Gastroesophageal sphincter (tissue), 4 donors: Measurements from ENCODE around the gene ESR2. TPM values are rescaled to one million over a fixed set of nuclear protein-coding genes. Genes with fewer than 3 reads are reported as not detected.
"Not testable (repeated sequence)": the region's sequence is repeated elsewhere in the genome, so short reads cannot be mapped to it uniquely, and the experiment has no call there.

ENCODE experiments used
- ATAC-seq: fragments of 150-250 bp; one replicate; pipeline ENCODE4 v1.9.1; 2016; ENCODE audit warnings: mild to moderate bottlenecking, moderate library complexity
- H3K27ac ChIP-seq, 4 donors: fragments of 200-600 bp; sonication (generic) in 3 of 4; 1 replicate in 3 of 4; 2 replicates in 1 of 4; pipeline ENCODE4 v1.5.1; 2016 to 2019
- H3K27me3 ChIP-seq: fragments of 200-600 bp; sonication (generic); one replicate; pipeline ENCODE4 v1.5.1; 2019
- H3K36me3 ChIP-seq, 2 donors: fragments of 200-600 bp; sonication (generic); one replicate each; pipeline ENCODE4 v1.5.1; 2019; ENCODE audit warnings: control low read depth in 1 of 2
- H3K4me1 ChIP-seq, 3 donors: fragments of 200-600 bp; sonication (generic); 1 replicate in 2 of 3; 2 replicates in 1 of 3; pipeline ENCODE4 v1.5.1; 2016 to 2019; ENCODE audit warnings: control low read depth in 2 of 3
- H3K4me3 ChIP-seq, 2 donors: fragments of 200-600 bp; sonication (generic); one replicate each; pipeline ENCODE4 v1.5.1; 2019; ENCODE audit warnings: mild to moderate bottlenecking in 1 of 2, moderate library complexity in 1 of 2
- H3K9me3 ChIP-seq, 3 donors: fragments of 200-600 bp; sonication (generic); one replicate each; pipeline ENCODE4 v1.5.1; 2017 to 2019; ENCODE audit warnings: control low read depth in 2 of 3
- EP300 ChIP-seq: sonication (generic); formaldehyde crosslinking; IDR thresholded peaks from one replicate; pipeline ENCODE4 v1.6.1; 2017; ENCODE audit warnings: antibody characterized with exemption, mild to moderate bottlenecking
- POLR2A ChIP-seq, 2 donors: fragments of 450-650 bp; IDR thresholded peaks; one replicate each; pipeline ENCODE4 v1.6.1; 2017; ENCODE audit warnings: antibody characterized with exemption in 2 of 2, mild to moderate bottlenecking in 2 of 2, moderate library complexity in 1 of 2
- POLR2AphosphoS5 ChIP-seq: sonication (generic); formaldehyde crosslinking; IDR thresholded peaks from one replicate; pipeline ENCODE4 v1.6.1; 2017; ENCODE audit warnings: antibody characterized with exemption
- WGBS, 2 donors: methylation state at CpG; one replicate each; pipeline ENCODE4 v1.1.5; 2018; ENCODE audit warnings: low coverage in 1 of 2; 5-methylcytosine and 5-hydroxymethylcytosine counted together
- small RNA-seq, 4 donors: library from RNA; depleted of rRNA; stranded (forward); fragments of <200 nt; gene quantifications; one replicate each; pipeline ENCODE3, GENCODE V24; 2016
- total RNA-seq, 4 donors: library from RNA; depleted of rRNA; stranded (reverse); fragments of >200 nt; gene quantifications; one replicate each; pipeline ENCODE4 v1.1.0, GENCODE V29; 2016
- TF ChIP-seq, protein P1 (sequence below), 4 experiments: fragments of 200-600 bp in 2 of 4; fragments of 450-650 bp in 2 of 4; sonication (generic) in 1 of 4; IDR thresholded peaks; one replicate each; pipeline ENCODE4 v1.5.1; 2017 to 2019; ENCODE audit warnings: antibody characterized with exemption in 4 of 4, mild to moderate bottlenecking in 2 of 4, moderate library complexity in 2 of 4

The ESR2 gene
- total RNA-seq, 4 donors from 2014 or later: 0.23 to 2.5 (median 0.40) TPM; not detected in 1

DNA sequence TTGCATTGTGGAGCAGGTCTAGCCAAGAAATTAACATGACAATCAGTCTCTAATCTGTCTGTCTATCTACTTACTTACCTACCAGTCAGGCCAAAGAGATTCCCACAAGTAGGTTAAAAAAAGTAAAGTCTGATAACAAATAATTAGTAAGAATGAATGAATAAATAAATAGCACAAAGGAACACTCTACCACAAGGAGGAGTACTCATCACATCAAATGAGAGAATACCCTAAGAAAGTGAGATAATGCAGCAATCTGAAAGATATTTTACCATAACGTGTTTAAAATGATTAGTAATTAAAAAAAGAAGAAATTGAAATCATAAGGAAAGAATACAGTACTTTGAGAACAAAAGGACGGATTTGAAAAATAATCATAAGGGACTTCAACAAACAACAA lies 254.1 kb downstream of the ESR2 start:
- TF ChIP-seq, protein P1, sequence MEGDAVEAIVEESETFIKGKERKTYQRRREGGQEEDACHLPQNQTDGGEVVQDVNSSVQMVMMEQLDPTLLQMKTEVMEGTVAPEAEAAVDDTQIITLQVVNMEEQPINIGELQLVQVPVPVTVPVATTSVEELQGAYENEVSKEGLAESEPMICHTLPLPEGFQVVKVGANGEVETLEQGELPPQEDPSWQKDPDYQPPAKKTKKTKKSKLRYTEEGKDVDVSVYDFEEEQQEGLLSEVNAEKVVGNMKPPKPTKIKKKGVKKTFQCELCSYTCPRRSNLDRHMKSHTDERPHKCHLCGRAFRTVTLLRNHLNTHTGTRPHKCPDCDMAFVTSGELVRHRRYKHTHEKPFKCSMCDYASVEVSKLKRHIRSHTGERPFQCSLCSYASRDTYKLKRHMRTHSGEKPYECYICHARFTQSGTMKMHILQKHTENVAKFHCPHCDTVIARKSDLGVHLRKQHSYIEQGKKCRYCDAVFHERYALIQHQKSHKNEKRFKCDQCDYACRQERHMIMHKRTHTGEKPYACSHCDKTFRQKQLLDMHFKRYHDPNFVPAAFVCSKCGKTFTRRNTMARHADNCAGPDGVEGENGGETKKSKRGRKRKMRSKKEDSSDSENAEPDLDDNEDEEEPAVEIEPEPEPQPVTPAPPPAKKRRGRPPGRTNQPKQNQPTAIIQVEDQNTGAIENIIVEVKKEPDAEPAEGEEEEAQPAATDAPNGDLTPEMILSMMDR (IDR thresholded peaks at IDR 0.05): peak in 3 of 4 experiments; percentile 24 to 39 (median 26)
- no peak for TF ChIP-seq POLR2A (IDR thresholded peaks at IDR 0.05)
- no peaks in the 10 kb centered on the region for H3K27me3 ChIP-seq
- H3K4me1 ChIP-seq: peaks cover 0 to 8% (median 2%) of the 10 kb centered on the region in 3 donors
- H3K27ac ChIP-seq: no peak overlapping the region
- 79 to 100% methylated on average over 1 to 2 of the region's 2 CpGs for WGBS, 2 donors
- no peak for ATAC-seq
- peaks cover 0 to 8% (median 0%) of the 10 kb centered on the region in 3 donors for H3K9me3 ChIP-seq
- no peak overlapping the region for H3K4me3 ChIP-seq
- H3K36me3 ChIP-seq: peaks cover 0 to 3% of the 10 kb centered on the region in 2 donors

GRCh38 chr14:64038841-64039542 lies 255.2 kb downstream of the ESR2 start:
- H3K27me3 ChIP-seq: no peaks in the 10 kb centered on the region
- H3K4me3 ChIP-seq: no peak overlapping the region
- peaks cover 0 to 3% of the 10 kb centered on the region in 2 donors for H3K36me3 ChIP-seq
- TF ChIP-seq POLR2A (IDR thresholded peaks at IDR 0.05): no peak
- no peak for TF ChIP-seq EP300
- TF ChIP-seq POLR2AphosphoS5: no peak
- TF ChIP-seq, protein P1 (IDR thresholded peaks at IDR 0.05): no peak
- H3K4me1 ChIP-seq: peaks cover 0 to 18% (median 2%) of the 10 kb centered on the region in 3 donors
- H3K27ac ChIP-seq: peak overlapping the region in 1 of 4 donors; percentile 3
- peaks cover 0 to 8% (median 0%) of the 10 kb centered on the region in 3 donors for H3K9me3 ChIP-seq
- ATAC-seq: no peak
- 64 to 70% methylated on average over 3 to 4 of the region's 5 CpGs for WGBS, 2 donors

GRCh38 chr14:64037869-64038745 lies 256.1 kb downstream of the ESR2 start:
- not testable (repeated sequence) for H3K4me3 ChIP-seq, ATAC-seq, H3K9me3 ChIP-seq, H3K36me3 ChIP-seq, H3K27me3 ChIP-seq
- H3K27ac ChIP-seq: peak overlapping the region in 1 of 4 donors; percentile 3
- peaks cover 0 to 22% (median 2%) of the 10 kb centered on the region in 3 donors for H3K4me1 ChIP-seq
- no CpG with 5 or more reads among the region's 66 CpGs for WGBS, 2 donors

- Histone ChIP-seq H3K4me3 (no peak overlapping the region), H3K4me1 (peaks cover 0 to 37% (median 6%) of the 10 kb centered on the region in 3 donors), H3K36me3 (peaks cover 4 to 5% of the 10 kb centered on the region in 2 donors), H3K27ac (peak overlapping the region in 3 of 4 donors; percentile 17 to 70 (median 43)), H3K27me3 (no peaks in the 10 kb centered on the region), H3K9me3 (no peaks in the 10 kb centered on the region)
- TF ChIP-seq POLR2AphosphoS5 (peak; percentile 64), POLR2A (IDR thresholded peaks at IDR 0.05) (no peak)
- WGBS, 2 donors: 15 to 50% methylated on average over 1 of the region's 1 CpG
- peak; percentile 68 for ATAC-seq
Measured at GRCh38 chr14:64035143-64035542, 259.0 kb downstream of the ESR2 start.

Small RNA genes within 50 kb of the gene (small RNA-seq; reads per million reads assigned to genes)
- gene MIR548H1: 0 reads per million in 4 donors

Other genes starting within 250 kb of the ESR2 start
- gene MTHFD1, start 94.0 kb upstream of the ESR2 start, total RNA-seq: 10 to 100 TPM; 34.5 to 54.5 (median 38.6) TPM
- 1 to 10 TPM; 1.9 to 2.6 (median 2.2) TPM for gene AKAP5, start 171.1 kb upstream of the ESR2 start, total RNA-seq
- 10 to 100 TPM in 2 of 4 donors, 1 to 10 TPM in 2; 7.4 to 12.5 (median 9.8) TPM for gene ZBTB25, start 209.5 kb upstream of the ESR2 start, total RNA-seq
- gene ZBTB1, start 210.4 kb upstream of the ESR2 start, total RNA-seq: 10 to 100 TPM; 39.8 to 71.1 (median 44.5) TPM
- gene HSPA2, start 246.4 kb upstream of the ESR2 start, total RNA-seq: 100 to 1,000 TPM; 138 to 388 (median 225) TPM